Ishikawa (cell line): Measurements from ENCODE around the gene WDR54.

Experiments
- CEBPB ChIP-seq: IDR thresholded peaks from 2 replicates; pipeline ENCODE4 v1.6.1; 2012
- CREB1 ChIP-seq: IDR thresholded peaks from 2 replicates; pipeline ENCODE4 v1.6.1; 2012; ENCODE audit warnings: low read depth
- EGR1 ChIP-seq: IDR thresholded peaks from 2 replicates; pipeline ENCODE4 v1.6.1; 2012
- EP300 ChIP-seq: IDR thresholded peaks from 2 replicates; pipeline ENCODE4 v1.6.1; 2012; ENCODE audit warnings: borderline replicate concordance
- FOXM1 ChIP-seq: IDR thresholded peaks from 2 replicates; pipeline ENCODE4 v1.6.1; 2012; ENCODE audit warnings: low read depth, borderline replicate concordance
- MAX ChIP-seq: IDR thresholded peaks from 2 replicates; pipeline ENCODE4 v1.6.1; 2012
- NFIC ChIP-seq: IDR thresholded peaks from 2 replicates; pipeline ENCODE4 v1.6.1; 2012
- RAD21 ChIP-seq: IDR thresholded peaks from 2 replicates; pipeline ENCODE4 v1.6.1; 2012; ENCODE audit warnings: low read depth
- REST ChIP-seq: IDR thresholded peaks from 2 replicates; pipeline ENCODE4 v1.6.1; 2012; ENCODE audit warnings: low read depth, mild to moderate bottlenecking
- TAF1 ChIP-seq: IDR thresholded peaks from 2 replicates; pipeline ENCODE4 v1.6.1; 2012; ENCODE audit warnings: low read depth, mild to moderate bottlenecking
- TCF12 ChIP-seq: IDR thresholded peaks from 2 replicates; pipeline ENCODE4 v1.6.1; 2012; ENCODE audit warnings: low read depth
- TEAD4 ChIP-seq: IDR thresholded peaks from 2 replicates; pipeline ENCODE4 v1.6.1; 2012
- USF1 ChIP-seq: IDR thresholded peaks from 2 replicates; pipeline ENCODE4 v1.6.1; 2012
- YY1 ChIP-seq: IDR thresholded peaks from 2 replicates; pipeline ENCODE4 v1.6.1; 2012; ENCODE audit warnings: low read depth
- ZBTB7A ChIP-seq: IDR thresholded peaks from 2 replicates; pipeline ENCODE4 v1.6.1; 2012; ENCODE audit warnings: low read depth

The WDR54 gene

GRCh38 chr2:74447230-74447999 lies 25.9 kb downstream of the WDR54 start:
- TF ChIP-seq TCF12 (no peak), CEBPB (no peak), EGR1 (no peak), FOXM1 (no peak), YY1 (no peak), NFIC (no peak), TEAD4 (no peak), TAF1 (no peak), USF1 (no peak), REST (no peak), MAX (no peak)

GRCh38 chr2:74448771-74449170 lies 27.2 kb downstream of the WDR54 start:
- TF ChIP-seq REST (no peak), RAD21 (no peak), CREB1 (no peak), FOXM1 (no peak), TCF12 (no peak), EP300 (no peak), CEBPB (no peak), ZBTB7A (no peak), TAF1 (no peak), MAX (no peak)

GRCh38 chr2:74450570-74451190 lies 29.1 kb downstream of the WDR54 start:
- TF ChIP-seq MAX: no peak
- no peak for TF ChIP-seq YY1
- no peak for TF ChIP-seq TAF1
- no peak for TF ChIP-seq TEAD4
- no peak for TF ChIP-seq USF1
- no peak for TF ChIP-seq NFIC
- no peak for TF ChIP-seq CREB1
- no peak for TF ChIP-seq RAD21
- TF ChIP-seq TCF12: no peak
- no peak for TF ChIP-seq CEBPB
- no peak for TF ChIP-seq ZBTB7A
- TF ChIP-seq REST: no peak
- no peak for TF ChIP-seq EP300
- TF ChIP-seq EGR1: no peak
- TF ChIP-seq FOXM1: no peak
